Bladder microvascular endothelial cell (primary cell): Measurements from ENCODE around the gene RNASE4. TPM values are rescaled to one million over a fixed set of nuclear protein-coding genes. Genes with fewer than 3 reads are reported as not detected.

Experiments used
- total RNA-seq: library from RNA; depleted of rRNA; stranded (reverse); fragments of >200 nt; gene quantifications from 2 replicates; pipeline ENCODE4 v1.2.3, GENCODE V29; 2014

The RNASE4 gene, protein sequence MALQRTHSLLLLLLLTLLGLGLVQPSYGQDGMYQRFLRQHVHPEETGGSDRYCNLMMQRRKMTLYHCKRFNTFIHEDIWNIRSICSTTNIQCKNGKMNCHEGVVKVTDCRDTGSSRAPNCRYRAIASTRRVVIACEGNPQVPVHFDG
- total RNA-seq, result 4.0 and 9.3 TPM in 2 replicates

DNA sequence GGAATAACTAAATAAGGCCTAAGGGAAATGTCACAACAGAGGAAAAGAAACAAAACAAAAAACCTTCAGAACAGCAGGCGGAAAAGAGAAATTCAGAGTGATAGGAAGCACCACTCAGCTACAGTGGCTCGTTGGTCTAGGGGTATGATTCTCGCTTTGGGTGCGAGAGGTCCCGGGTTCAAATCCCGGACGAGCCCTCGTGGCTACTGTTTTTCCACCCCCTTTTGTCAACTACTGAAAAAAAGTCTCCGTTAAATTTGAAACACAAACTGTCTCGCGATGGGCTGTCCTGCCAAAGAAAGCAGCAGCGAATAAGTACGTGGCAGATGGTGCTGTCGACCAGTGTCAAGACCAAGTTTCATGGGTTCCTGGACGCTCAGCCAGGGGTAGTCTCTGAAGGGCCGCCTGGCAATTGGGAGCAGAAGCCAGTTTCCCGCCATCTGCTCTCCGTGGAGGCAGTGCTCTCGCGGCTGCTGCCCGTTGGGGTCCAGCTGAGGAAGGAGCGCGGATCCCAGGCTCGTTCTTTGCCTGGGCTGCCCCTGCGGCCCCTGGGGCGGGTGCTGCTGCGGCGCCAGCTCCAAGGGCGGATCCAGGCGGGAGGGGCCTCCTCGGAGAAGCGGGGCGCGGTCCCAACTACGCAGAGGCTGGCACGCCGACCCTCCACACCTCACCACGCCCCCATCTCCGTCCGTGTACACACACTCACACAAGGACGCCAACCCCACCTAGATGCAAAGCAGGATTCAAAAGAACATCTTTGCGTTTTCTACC is at the start of gene RNASE4:
RNASE4 (plus strand) TSS at position 670 of the 771 bp plus-strand sequence. CDS start 14,812 bp downstream, outside the sequence.

DNA sequence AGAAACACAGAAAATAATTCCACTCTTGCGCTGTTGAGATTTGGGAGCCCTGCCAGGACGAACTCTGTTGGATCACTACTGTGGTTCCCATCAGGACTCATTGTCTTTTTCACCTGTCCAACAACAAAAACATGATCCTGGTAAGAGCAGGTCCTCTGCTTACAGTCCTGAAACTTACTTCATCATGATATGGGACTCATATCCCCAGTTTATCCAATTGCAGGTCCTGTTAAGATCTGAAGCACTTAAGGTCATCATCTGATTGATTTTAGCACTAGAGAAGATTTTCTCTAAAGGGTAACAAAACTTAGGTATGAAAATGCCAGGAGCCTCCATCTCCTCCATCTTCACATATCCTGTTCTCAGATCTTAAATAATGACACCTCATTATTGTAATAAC is 42.8 kb upstream of the RNASE4 start, which contains the start of gene OR6S1:
OR6S1 (minus strand) TSS at position 101 of the 400 bp plus-strand sequence; CDS start at position 101, 0 bp downstream.

DNA sequence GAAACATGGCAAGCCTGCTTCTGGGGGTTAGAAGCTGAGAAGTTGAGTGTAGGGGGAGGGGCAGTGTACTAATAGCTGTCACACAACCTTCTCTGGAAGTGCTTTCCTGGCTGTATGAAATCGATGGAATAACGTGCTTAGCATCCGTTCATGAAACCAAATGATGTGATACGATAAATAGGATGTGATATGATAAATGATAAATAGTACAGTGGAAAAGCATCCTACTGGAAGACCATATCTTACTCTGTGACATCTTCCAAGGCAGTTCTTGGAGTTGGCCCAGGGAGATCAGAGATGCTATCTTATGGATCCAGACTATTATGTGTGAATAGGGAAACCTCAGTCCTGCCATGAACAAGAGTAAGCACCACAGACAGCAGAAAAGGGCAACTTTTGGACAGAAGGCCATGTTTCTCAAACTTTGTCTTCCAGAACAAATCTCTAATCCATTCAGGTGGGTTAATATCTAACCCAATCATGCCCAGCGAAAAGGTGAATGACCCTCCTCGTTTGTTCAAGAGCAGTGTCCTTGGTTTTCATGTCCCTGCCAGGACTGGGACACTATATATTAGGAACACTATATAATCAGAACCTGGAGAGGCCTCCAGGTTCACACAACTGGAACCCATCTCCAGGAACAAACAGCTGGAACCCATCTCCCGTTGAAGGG is 3.9 kb downstream of the RNASE4 start, which contains the start of gene ANG:
ANG (plus strand) TSS at position 598 of the 673 bp plus-strand sequence. CDS start 4,801 bp downstream, outside the sequence.

DNA sequence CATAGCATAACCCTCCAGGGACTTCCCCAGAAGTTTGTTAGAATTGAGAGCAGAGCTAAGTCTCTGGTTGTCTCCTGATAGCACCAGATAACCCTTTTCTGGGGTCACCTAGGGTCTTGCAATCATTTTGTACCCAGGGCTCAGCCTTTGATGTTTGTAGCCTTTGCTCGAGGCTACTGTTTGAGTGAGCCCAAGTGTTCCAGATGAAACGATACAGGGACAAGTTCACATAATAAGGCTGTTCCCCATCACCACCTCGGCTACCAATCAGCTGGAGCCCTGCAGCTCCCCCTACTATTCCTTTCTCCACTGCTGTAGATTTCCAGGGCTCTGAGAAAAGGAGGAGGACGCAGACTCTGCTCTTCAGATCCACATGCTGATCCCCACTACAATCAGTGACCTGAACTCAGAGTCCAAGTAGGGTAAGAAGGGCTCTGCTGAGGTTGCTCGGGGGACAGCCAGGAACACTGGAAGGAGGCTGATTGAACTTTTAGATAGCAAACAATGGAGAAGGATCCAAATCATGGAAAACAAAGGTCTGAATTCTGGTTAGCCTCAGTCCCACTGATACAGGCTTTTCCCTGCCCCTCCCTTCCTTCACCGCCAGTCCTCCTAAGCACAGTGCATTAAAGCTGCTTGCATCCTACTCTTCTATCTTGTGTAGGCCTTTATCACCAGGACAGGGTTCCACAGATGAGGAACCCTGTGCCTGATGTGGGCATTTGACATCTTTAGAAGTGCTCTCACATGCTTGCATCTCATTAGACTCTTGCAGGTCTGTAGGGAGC is 61.4 kb downstream of the RNASE4 start, which contains the start of gene EDDM3A:
EDDM3A (plus strand) TSS at position 317 of the 788 bp plus-strand sequence. CDS start 1,694 bp downstream, outside the sequence.

Other genes with a start within 250 kb of the RNASE4 start
- gene KLHL33, start 248.4 kb upstream of the RNASE4 start, total RNA-seq, result under 0.01 TPM in 2 replicates
- gene OSGEP, start 229.7 kb upstream of the RNASE4 start, total RNA-seq, result 34.6 and 35.6 TPM in 2 replicates
- gene APEX1, start 229.3 kb upstream of the RNASE4 start, total RNA-seq, result 41.4 and 50.5 TPM in 2 replicates
- 19.1 and 22.0 TPM in 2 replicates for gene PIP4P1, start 223.1 kb upstream of the RNASE4 start, total RNA-seq
- 116 and 286 TPM in 2 replicates for gene PNP, start 215.2 kb upstream of the RNASE4 start, total RNA-seq
- not detected in 2 replicates for gene RNASE10, start 179.0 kb upstream of the RNASE4 start, total RNA-seq
- not detected in 2 replicates for gene RNASE9, start 123.5 kb upstream of the RNASE4 start, total RNA-seq
- not detected in 2 replicates for gene RNASE11, start 96.6 kb upstream of the RNASE4 start, total RNA-seq
- not detected in 2 replicates for gene RNASE12, start 93.2 kb upstream of the RNASE4 start, total RNA-seq
- not detected in 2 replicates for gene OR6S1, start 42.9 kb upstream of the RNASE4 start, total RNA-seq
- 2.6 and 3.7 TPM in 2 replicates for gene ANG, start 4.2 kb downstream of the RNASE4 start, total RNA-seq
- not detected in 2 replicates for gene EDDM3A, start 61.3 kb downstream of the RNASE4 start, total RNA-seq
- gene EDDM3B, start 83.8 kb downstream of the RNASE4 start, total RNA-seq, result not detected in 2 replicates
- gene RNASE6, start 96.7 kb downstream of the RNASE4 start, total RNA-seq, result not detected in 2 replicates
- 39.1 and 99.4 TPM in 2 replicates for gene RNASE1, start 118.3 kb downstream of the RNASE4 start, total RNA-seq
- not detected in 2 replicates for gene RNASE3, start 206.8 kb downstream of the RNASE4 start, total RNA-seq